H9 (cell line): ENCODE data around the gene COL19A1. TPM values are rescaled to one million over a fixed set of nuclear protein-coding genes. Genes with fewer than 3 reads are reported as not detected.
"Not testable (repeated sequence)": the region's sequence is repeated elsewhere in the genome, so short reads cannot be mapped to it uniquely, and the experiment has no call there.

Experiments
- DNase-seq: peaks from one replicate; pipeline ENCODE4 v3.0.0-alpha.2; 2017
- H2AFZ ChIP-seq: one replicate; pipeline ENCODE4 v1.6.1; 2013; ENCODE audit warnings: mild to moderate bottlenecking, low read length, control low read depth, moderate library complexity
- H2AK5ac ChIP-seq: 2 replicates; pipeline ENCODE4 v1.6.1; 2013; ENCODE audit warnings: low read length, control low read depth, mixed read lengths; ENCODE audit not compliant: insufficient read length
- H2BK120ac ChIP-seq: one replicate; pipeline ENCODE4 v1.6.1; 2013; ENCODE audit warnings: low read depth, mild to moderate bottlenecking, low read length, control low read depth, inconsistent platforms; ENCODE audit not compliant: poor library complexity, severe bottlenecking
- H2BK12ac ChIP-seq: 2 replicates; pipeline ENCODE4 v1.6.1; 2013; ENCODE audit warnings: low read length, control low read depth, mixed read lengths, low read depth; ENCODE audit not compliant: insufficient read length
- H2BK15ac ChIP-seq: 2 replicates; pipeline ENCODE4 v1.6.1; 2013; ENCODE audit warnings: low read depth, low read length, control low read depth
- H2BK20ac ChIP-seq: one replicate; pipeline ENCODE4 v1.6.1; 2013; ENCODE audit warnings: low read depth, mild to moderate bottlenecking, low read length, control low read depth, inconsistent platforms; ENCODE audit not compliant: poor library complexity, severe bottlenecking
- H2BK5ac ChIP-seq: 2 replicates; pipeline ENCODE4 v1.6.1; 2013; ENCODE audit warnings: low read length, control low read depth, mixed read lengths; ENCODE audit not compliant: insufficient read length
- H3K14ac ChIP-seq: 2 replicates; pipeline ENCODE4 v1.6.1; 2013; ENCODE audit warnings: low read length, control low read depth; ENCODE audit not compliant: insufficient read depth
- H3K18ac ChIP-seq: 2 replicates; pipeline ENCODE4 v1.6.1; 2013; ENCODE audit warnings: low read depth, mild to moderate bottlenecking, mixed read lengths, low read length, control low read depth; ENCODE audit not compliant: insufficient read length
- H3K23ac ChIP-seq: 2 replicates; pipeline ENCODE4 v1.6.1; 2013; ENCODE audit warnings: low read length, control low read depth, mixed read lengths, low read depth; ENCODE audit not compliant: insufficient read length
- H3K23me2 ChIP-seq: 2 replicates; pipeline ENCODE4 v1.6.1; 2013; ENCODE audit warnings: low read depth, mild to moderate bottlenecking, mixed read lengths, low read length, control low read depth; ENCODE audit not compliant: insufficient read length, poor library complexity, severe bottlenecking
- H3K27ac ChIP-seq: 2 replicates; pipeline ENCODE4 v1.5.1; 2013; ENCODE audit warnings: low read length, control low read depth, mixed read lengths, low read depth; ENCODE audit not compliant: insufficient read length
- H3K27me3 ChIP-seq: 2 replicates; pipeline ENCODE4 v1.6.1; 2013; ENCODE audit warnings: low read length, control low read depth, inconsistent platforms; ENCODE audit not compliant: insufficient read depth
- H3K4ac ChIP-seq: 2 replicates; pipeline ENCODE4 v1.6.1; 2013; ENCODE audit warnings: low read depth, mild to moderate bottlenecking, control low read depth, inconsistent platforms, low read length, moderate library complexity
- H3K4me1 ChIP-seq: 2 replicates; pipeline ENCODE4 v1.6.1; 2013; ENCODE audit warnings: low read length, control low read depth, inconsistent platforms; ENCODE audit not compliant: insufficient read depth
- H3K4me2 ChIP-seq: 2 replicates; pipeline ENCODE4 v1.6.1; 2013; ENCODE audit warnings: low read length, control low read depth, mixed read lengths; ENCODE audit not compliant: insufficient read length, insufficient read depth
- H3K56ac ChIP-seq: 2 replicates; pipeline ENCODE4 v1.6.1; 2013; ENCODE audit warnings: low read depth, mild to moderate bottlenecking, mixed read lengths, low read length, control low read depth; ENCODE audit not compliant: insufficient read length
- H3K79me1 ChIP-seq: 2 replicates; pipeline ENCODE4 v1.6.1; 2013; ENCODE audit warnings: low read depth, mild to moderate bottlenecking, moderate library complexity, low read length, control low read depth, inconsistent platforms; ENCODE audit not compliant: insufficient read depth, poor library complexity, severe bottlenecking
- H3K79me2 ChIP-seq: 2 replicates; pipeline ENCODE4 v1.6.1; 2013; ENCODE audit warnings: low read length, control low read depth, inconsistent platforms; ENCODE audit not compliant: insufficient read depth
- H3K9ac ChIP-seq: 2 replicates; pipeline ENCODE4 v1.6.1; 2013; ENCODE audit warnings: low read length, control low read depth, mixed read lengths; ENCODE audit not compliant: insufficient read length; ENCODE audit errors: extremely low read depth
- H3K9me3 ChIP-seq: one replicate; pipeline ENCODE4 v1.6.1; 2013; ENCODE audit warnings: low read depth, low read length, inconsistent platforms; ENCODE audit not compliant: control insufficient read depth
- H3T11ph ChIP-seq: one replicate; pipeline ENCODE4 v1.6.1; 2013; ENCODE audit warnings: mild to moderate bottlenecking, low read length, control low read depth, inconsistent platforms
- H4K20me1 ChIP-seq: one replicate; pipeline ENCODE4 v1.6.1; 2013; ENCODE audit not compliant: control insufficient read depth, insufficient read length, insufficient read depth
- H4K5ac ChIP-seq: 2 replicates; pipeline ENCODE4 v1.6.1; 2013; ENCODE audit warnings: low read depth, mild to moderate bottlenecking, mixed read lengths, low read length, control low read depth; ENCODE audit not compliant: insufficient read length
- H4K8ac ChIP-seq: replicated peaks from 2 replicates; pipeline ENCODE4 v1.6.1; 2013; ENCODE audit warnings: low read length, control low read depth, mixed read lengths, low read depth; ENCODE audit not compliant: insufficient read length
- H4K91ac ChIP-seq: 2 replicates; pipeline ENCODE4 v1.6.1; 2013; ENCODE audit warnings: low read depth, mild to moderate bottlenecking, moderate library complexity, mixed read lengths, low read length, control low read depth; ENCODE audit not compliant: insufficient read length
- H3K27ac Mint-ChIP-seq, 3 experiments: 2 replicates in 2 of 3; 3 replicates in 1 of 3; pipeline ENCODE4 v1.8.0; 2020 to 2021; ENCODE audit warnings: mixed read lengths in 3 of 3, mild to moderate bottlenecking in 1 of 3, moderate library complexity in 1 of 3
- H3K27me3 Mint-ChIP-seq: 2 replicates; pipeline ENCODE4 v1.8.0; 2021; ENCODE audit warnings: low read depth, mild to moderate bottlenecking, moderate library complexity, mixed read lengths
- H3K36me3 Mint-ChIP-seq, 3 experiments: 2 replicates in 2 of 3; 3 replicates in 1 of 3; pipeline ENCODE4 v1.8.0; 2020 to 2021; ENCODE audit warnings: low read depth in 3 of 3, mixed read lengths in 3 of 3; ENCODE audit not compliant: insufficient read depth in 1 of 3
- H3K4me1 Mint-ChIP-seq, 2 experiments: 2 replicates each; pipeline ENCODE4 v1.8.0; 2020; ENCODE audit warnings: mixed read lengths in 2 of 2
- H3K4me3 Mint-ChIP-seq, 2 experiments: 2 replicates in 1 of 2; 3 replicates in 1 of 2; pipeline ENCODE4 v1.8.0; 2020 to 2021; ENCODE audit warnings: mild to moderate bottlenecking in 2 of 2, mixed read lengths in 2 of 2, moderate library complexity in 1 of 2
- H3K9me3 Mint-ChIP-seq, 2 experiments: 2 replicates in 1 of 2; 3 replicates in 1 of 2; pipeline ENCODE4 v1.8.0; 2020; ENCODE audit warnings: mild to moderate bottlenecking in 2 of 2, mixed read lengths in 2 of 2, moderate library complexity in 1 of 2
- CTCF ChIP-seq: fragments of 200-600 bp; sonication (generic); conservative IDR thresholded peaks from 3 replicates; pipeline ENCODE4 v1.8.0; 2021; ENCODE audit warnings: antibody characterized with exemption, mild to moderate bottlenecking
- WGBS: extraction: QIAGEN DNeasy Blood & Tissue Kit; methylation state at CpG from one replicate; pipeline ENCODE4 v1.1.7; 2013; ENCODE audit warnings: missing lambda C conversion rate, low lambda C conversion rate, mixed read lengths; ENCODE audit not compliant: insufficient read length; ENCODE audit errors: extremely low coverage; 5-methylcytosine and 5-hydroxymethylcytosine counted together
- total RNA-seq: library from RNA; stranded (reverse); gene quantifications from 2 replicates; pipeline ENCODE4 v1.2.1, GENCODE V29; 2021

COL19A1 gene
- total RNA-seq, 1 experiment from 2014 or later = not detected

GRCh38 chr6:69958978-69959377 lies 92.6 kb downstream of the COL19A1 start:
- Histone ChIP-seq H2BK20ac (no peak overlapping the region), H3K18ac (no peak overlapping the region), H3K4me2 (no peak overlapping the region), H3K79me2 (no peaks in the 10 kb centered on the region), H3K4ac (no peak overlapping the region), H3K4me1 (no peaks in the 10 kb centered on the region), H3K27me3 (no peaks in the 10 kb centered on the region), H2AK5ac (no peak overlapping the region), H4K20me1 (no peaks in the 10 kb centered on the region), H3K56ac (no peak overlapping the region), H4K5ac (no peak overlapping the region), H4K91ac (no peak overlapping the region), H2BK15ac (no peak overlapping the region), H2BK12ac (no peak overlapping the region), H3K9ac (no peak overlapping the region), H4K8ac (no peak overlapping the region), H3K9me3 (no peaks in the 10 kb centered on the region), H3K14ac (no peak overlapping the region), H3K23me2 (no peaks in the 10 kb centered on the region), H2AFZ (no peak overlapping the region), H3K79me1 (no peaks in the 10 kb centered on the region), H3T11ph (no peak overlapping the region), H3K23ac (no peak overlapping the region), H2BK5ac (no peak overlapping the region), H2BK120ac (no peak overlapping the region), H3K27ac (no peak overlapping the region)
- no peak overlapping the region for H3K4me3 Mint-ChIP-seq
- no peak for TF ChIP-seq CTCF
- no peaks in the 10 kb centered on the region for H3K4me1 Mint-ChIP-seq
- DNase-seq = no peak
- no peaks in the 10 kb centered on the region for H3K27me3 Mint-ChIP-seq
- no CpG with 5 or more reads among the region's 1 CpG for WGBS
- H3K36me3 Mint-ChIP-seq = no peaks in the 10 kb centered on the region
- H3K9me3 Mint-ChIP-seq = no peaks in the 10 kb centered on the region
- no peak overlapping the region for H3K27ac Mint-ChIP-seq

GRCh38 chr6:69965974-69966373 lies 99.6 kb downstream of the COL19A1 start:
- not testable (repeated sequence) for H3K36me3 Mint-ChIP-seq, H3K23ac ChIP-seq, H3K27me3 ChIP-seq, H3K4me1 Mint-ChIP-seq, H4K5ac ChIP-seq, H2BK12ac ChIP-seq, H3K4me1 ChIP-seq, H2BK15ac ChIP-seq, H2BK20ac ChIP-seq, DNase-seq, H3K23me2 ChIP-seq, H2BK120ac ChIP-seq, H2AFZ ChIP-seq, H4K20me1 ChIP-seq, H3K56ac ChIP-seq, H2AK5ac ChIP-seq, H3K4me2 ChIP-seq, H3K27ac ChIP-seq, H3K9me3 Mint-ChIP-seq, H4K91ac ChIP-seq, H3K27ac Mint-ChIP-seq, H2BK5ac ChIP-seq, H3K27me3 Mint-ChIP-seq, H4K8ac ChIP-seq, H3K9me3 ChIP-seq, H3K4ac ChIP-seq, H3T11ph ChIP-seq, H3K9ac ChIP-seq, H3K14ac ChIP-seq, H3K4me3 Mint-ChIP-seq, H3K79me2 ChIP-seq, H3K18ac ChIP-seq, H3K79me1 ChIP-seq
- WGBS = no CpG with 5 or more reads among the region's 16 CpGs
